ENCODE data around the gene SRGAP3.

Gene SRGAP3

GRCh38 chr3:8979262-8979661 is 270.2 kb downstream of the SRGAP3 start:
- TF ChIP-seq PPARA (CRISPR knock-in tag; IDR thresholded peaks at IDR 0.05; ENCODE audit: borderline replicate concordance) (no peak), POU6F1 (CRISPR knock-in tag; IDR thresholded peaks at IDR 0.05; ENCODE audit: borderline replicate concordance, low read depth) (no peak), CSDC2 (CRISPR knock-in tag; IDR thresholded peaks at IDR 0.05) (no peak)
- no peak for ATAC-seq

- ATAC-seq, result no peak
- TF ChIP-seq ESRRG (CRISPR knock-in tag; IDR thresholded peaks at IDR 0.05), result no peak
- no peak for TF ChIP-seq ZFP30 (CRISPR knock-in tag; IDR thresholded peaks at IDR 0.05)
- TF ChIP-seq CSDC2 (CRISPR knock-in tag; IDR thresholded peaks at IDR 0.05), result no peak
- TF ChIP-seq ZFP3 (CRISPR knock-in tag; IDR thresholded peaks at IDR 0.05), result no peak
- TF ChIP-seq RARB (CRISPR knock-in tag; IDR thresholded peaks at IDR 0.05), result no peak
Measured at GRCh38 chr3:8978551-8978950, 270.9 kb downstream of the SRGAP3 start.

- TF ChIP-seq RARB (CRISPR knock-in tag; IDR thresholded peaks at IDR 0.05) (no peak), ESRRG (CRISPR knock-in tag; IDR thresholded peaks at IDR 0.05) (no peak), ARNTL (CRISPR knock-in tag; IDR thresholded peaks at IDR 0.05; ENCODE audit: borderline replicate concordance, low read depth) (no peak), SNAI2 (CRISPR knock-in tag; IDR thresholded peaks at IDR 0.05) (no peak), ISL1 (CRISPR knock-in tag; IDR thresholded peaks at IDR 0.05) (no peak), ZNF8 (CRISPR knock-in tag; IDR thresholded peaks at IDR 0.05) (no peak), ZNF70 (CRISPR knock-in tag; IDR thresholded peaks at IDR 0.05) (no peak), PPARA (CRISPR knock-in tag; IDR thresholded peaks at IDR 0.05; ENCODE audit: borderline replicate concordance) (no peak), TSHZ2 (CRISPR knock-in tag; IDR thresholded peaks at IDR 0.05) (no peak), OSR1 (CRISPR knock-in tag; IDR thresholded peaks at IDR 0.05) (no peak), ZC3H10 (CRISPR knock-in tag; IDR thresholded peaks at IDR 0.05) (no peak), GLIS3 (CRISPR knock-in tag; IDR thresholded peaks at IDR 0.05) (no peak), CREB5 (CRISPR knock-in tag; IDR thresholded peaks at IDR 0.05; ENCODE audit: low read depth) (no peak), TCF4 (CRISPR knock-in tag; IDR thresholded peaks at IDR 0.05; ENCODE audit: borderline replicate concordance) (no peak), TOX (CRISPR knock-in tag; IDR thresholded peaks at IDR 0.05; ENCODE audit: borderline replicate concordance) (no peak), ZFP3 (CRISPR knock-in tag; IDR thresholded peaks at IDR 0.05) (no peak), ZNF565 (CRISPR knock-in tag; conservative IDR thresholded peaks at IDR 0.05; ENCODE audit: low read depth) (no peak), ZFP30 (CRISPR knock-in tag; IDR thresholded peaks at IDR 0.05) (no peak)
- no peak for ATAC-seq
Measured at GRCh38 chr3:8976540-8977182, 272.8 kb downstream of the SRGAP3 start.

- no peak for ATAC-seq
- TF ChIP-seq ISL1 (CRISPR knock-in tag; IDR thresholded peaks at IDR 0.05) (no peak), ZNF70 (CRISPR knock-in tag; IDR thresholded peaks at IDR 0.05) (no peak), ZC3H10 (CRISPR knock-in tag; IDR thresholded peaks at IDR 0.05) (no peak), RARB (CRISPR knock-in tag; IDR thresholded peaks at IDR 0.05) (no peak), ZNF565 (CRISPR knock-in tag; conservative IDR thresholded peaks at IDR 0.05; ENCODE audit: low read depth) (no peak)
Measured at GRCh38 chr3:8975081-8976020, 274.1 kb downstream of the SRGAP3 start.
